Skeletal muscle tissue (tissue), 4 donors: ENCODE data around the gene C19orf33. TPM values are rescaled to one million over a fixed set of nuclear protein-coding genes. Genes with fewer than 3 reads are reported as not detected.
"Not testable (repeated sequence)": the region's sequence is repeated elsewhere in the genome, so short reads cannot be mapped to it uniquely, and the experiment has no call there.

ENCODE experiments used
- H3K27ac ChIP-seq: one replicate; pipeline ENCODE4 v1.7.0; 2013; ENCODE audit warnings: mild to moderate bottlenecking, low read depth, low read length, inconsistent platforms
- H3K27me3 ChIP-seq, 3 donors: one replicate each; pipeline ENCODE4 v1.7.0; 2013; ENCODE audit warnings: low read length in 3 of 3; ENCODE audit not compliant: control insufficient read depth in 3 of 3, insufficient read depth in 3 of 3
- H3K36me3 ChIP-seq, 3 donors: one replicate each; pipeline ENCODE4 v1.7.0; 2013; ENCODE audit warnings: low read length in 3 of 3; ENCODE audit not compliant: control insufficient read depth in 3 of 3, insufficient read depth in 3 of 3
- H3K4me1 ChIP-seq, 3 donors: one replicate each; pipeline ENCODE4 v1.7.0; 2013; ENCODE audit warnings: low read length in 3 of 3, mild to moderate bottlenecking in 3 of 3; ENCODE audit not compliant: control insufficient read depth in 3 of 3, insufficient read depth in 3 of 3
- H3K4me3 ChIP-seq, 3 donors: one replicate each; pipeline ENCODE4 v1.7.0; 2013; ENCODE audit warnings: low read length in 3 of 3
- H3K9ac ChIP-seq, 3 donors: one replicate each; pipeline ENCODE4 v1.7.0; 2013; ENCODE audit warnings: low read length in 3 of 3, mild to moderate bottlenecking in 3 of 3, moderate library complexity in 2 of 3, low read depth in 1 of 3
- H3K9me3 ChIP-seq, 3 donors: one replicate each; pipeline ENCODE4 v1.7.0; 2013; ENCODE audit warnings: low read length in 3 of 3; ENCODE audit not compliant: control insufficient read depth in 3 of 3
- total RNA-seq: library from RNA; depleted of rRNA; stranded (reverse); fragments of >200 nt; gene quantifications from one replicate; pipeline ENCODE4 v1.2.3, GENCODE V29; 2014
- donor health status: Osteomylitis.

Gene C19orf33
- total RNA-seq, 1 donor from 2014 or later, result not detected

DNA sequence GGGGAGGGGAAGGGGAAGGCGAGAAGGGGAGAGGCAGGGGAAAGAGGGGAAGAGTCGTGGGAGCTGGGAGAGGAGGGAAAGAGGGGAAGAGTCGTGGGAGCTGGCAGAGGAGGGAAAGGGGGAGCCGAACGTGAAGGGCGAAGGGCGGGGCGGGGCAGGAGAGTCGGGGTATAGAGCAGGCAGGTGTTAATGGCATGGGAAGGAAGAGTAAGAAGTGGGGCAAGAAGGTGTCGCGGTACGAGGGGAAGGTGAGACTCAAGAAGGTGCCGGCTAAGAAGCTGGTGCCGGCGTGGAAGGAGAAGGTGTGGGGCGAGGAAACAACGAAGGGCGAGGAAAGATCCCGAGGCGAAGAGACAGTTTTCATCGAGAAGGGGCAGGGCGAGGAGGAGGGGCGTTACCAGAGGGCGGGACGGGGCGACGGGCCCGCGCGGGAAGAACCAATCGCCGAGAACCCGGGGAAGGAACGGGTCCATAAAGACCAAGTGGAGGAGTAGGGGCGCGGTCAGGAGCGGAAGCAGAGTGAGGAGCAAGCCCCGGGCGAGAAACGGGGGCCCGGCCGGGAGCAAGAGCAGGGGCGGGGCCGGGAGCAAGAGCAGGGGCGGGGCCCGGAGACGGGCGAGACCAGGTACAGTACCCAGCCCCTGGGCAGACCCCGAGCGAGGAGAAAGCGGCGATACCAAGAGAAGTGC is 32.0 kb downstream of the C19orf33 start:
- Histone ChIP-seq H3K4me1 (peaks cover 9% of the 10 kb centered on the region in 3 donors), H3K36me3 (no peaks in the 10 kb centered on the region), H3K27me3 (no peaks in the 10 kb centered on the region), H3K9me3 (no peaks in the 10 kb centered on the region), H3K4me3 (peak overlapping the region; percentile 92 to 93 (median 93)), H3K9ac (peak overlapping the region; percentile 85 to 86 (median 85)), H3K27ac (peak overlapping the region; percentile 98)

DNA sequence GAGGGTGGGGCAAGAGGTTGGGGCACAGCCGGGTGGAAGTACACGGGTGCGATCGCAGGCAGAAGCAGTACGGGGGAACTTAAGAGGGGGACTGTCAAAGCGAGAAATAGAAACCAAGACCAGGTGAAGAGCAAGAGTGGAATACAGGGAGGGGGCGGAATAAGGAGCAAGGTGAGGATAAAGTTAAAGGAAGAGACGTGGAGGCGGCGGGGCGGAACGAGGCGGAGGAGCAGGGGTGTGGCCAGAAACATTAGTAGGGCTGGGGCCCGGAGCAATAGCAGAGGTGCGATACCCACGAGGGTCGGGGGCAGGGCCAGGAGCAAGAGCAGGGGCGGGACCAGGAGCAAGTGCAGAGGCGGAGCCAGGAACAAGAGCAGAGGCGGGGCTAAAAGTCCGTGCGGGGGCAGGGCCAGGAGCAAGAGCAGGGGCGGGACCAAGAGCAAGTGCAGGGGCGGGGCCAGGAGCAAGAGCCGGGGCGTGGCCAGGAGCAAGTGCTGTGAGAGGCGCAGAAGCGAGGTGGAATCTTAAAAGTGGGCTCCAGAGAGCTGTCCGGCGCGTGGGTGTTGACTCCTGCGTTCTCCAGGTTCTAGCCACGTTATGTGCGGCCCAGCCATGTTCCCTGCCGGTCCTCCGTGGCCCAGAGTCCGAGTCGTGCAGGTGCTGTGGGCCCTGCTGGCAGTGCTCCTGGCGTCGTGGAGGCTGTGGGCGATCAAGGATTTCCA is 32.7 kb downstream of the C19orf33 start:
- Histone ChIP-seq H3K27me3 (no peaks in the 10 kb centered on the region), H3K27ac (peak overlapping the region; percentile 98), H3K36me3 (no peaks in the 10 kb centered on the region), H3K9me3 (no peaks in the 10 kb centered on the region), H3K4me3 (peak overlapping the region; percentile 92 to 93 (median 93)), H3K9ac (peak overlapping the region; percentile 85), H3K4me1 (peaks cover 9% of the 10 kb centered on the region in 3 donors)

DNA sequence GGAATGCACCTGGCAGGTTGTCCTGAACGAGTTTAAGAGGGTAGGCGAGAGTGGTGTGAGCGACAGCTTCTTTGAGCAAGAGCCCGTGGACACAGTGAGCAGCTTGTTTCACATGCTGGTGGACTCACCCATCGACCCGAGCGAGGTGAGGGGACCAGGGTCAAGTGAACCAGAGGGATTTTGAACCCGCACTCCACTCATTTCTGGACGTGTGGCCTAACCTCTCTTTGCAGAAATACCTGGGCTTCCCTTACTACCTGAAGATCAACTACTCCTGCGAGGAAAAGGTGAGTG is 33.3 kb downstream of the C19orf33 start:
- peak overlapping the region; percentile 98 for H3K27ac ChIP-seq
- H3K9me3 ChIP-seq, result no peaks in the 10 kb centered on the region
- peak overlapping the region; percentile 72 to 85 (median 85) for H3K9ac ChIP-seq
- H3K4me3 ChIP-seq, result peak overlapping the region; percentile 92 to 93 (median 93)
- no peaks in the 10 kb centered on the region for H3K27me3 ChIP-seq
- H3K36me3 ChIP-seq, result no peaks in the 10 kb centered on the region
- peaks cover 9% of the 10 kb centered on the region in 3 donors for H3K4me1 ChIP-seq

DNA sequence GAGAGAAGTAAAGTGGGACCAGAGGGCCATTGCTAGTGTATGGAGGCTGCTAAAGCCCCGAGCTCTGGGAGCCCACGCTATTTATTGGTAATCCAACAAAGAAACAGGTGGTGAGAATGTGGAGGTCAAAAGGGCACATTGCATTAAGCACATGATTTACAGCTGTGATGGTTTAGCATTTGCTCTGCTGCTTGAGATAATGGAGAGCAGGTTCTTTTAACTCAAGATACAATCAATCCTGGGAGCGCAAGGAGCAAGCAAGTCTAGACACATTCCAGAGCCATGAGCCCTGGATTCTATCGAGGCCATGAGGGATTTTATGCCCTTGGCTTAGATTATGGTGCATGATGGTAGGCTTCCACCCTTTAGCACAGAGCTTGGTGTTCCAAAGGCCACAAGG is 35.0 kb downstream of the C19orf33 start:
- H3K4me3 ChIP-seq, H3K4me1 ChIP-seq, H3K9me3 ChIP-seq, H3K27me3 ChIP-seq, H3K27ac ChIP-seq, H3K9ac ChIP-seq, H3K36me3 ChIP-seq: not testable (repeated sequence)

DNA sequence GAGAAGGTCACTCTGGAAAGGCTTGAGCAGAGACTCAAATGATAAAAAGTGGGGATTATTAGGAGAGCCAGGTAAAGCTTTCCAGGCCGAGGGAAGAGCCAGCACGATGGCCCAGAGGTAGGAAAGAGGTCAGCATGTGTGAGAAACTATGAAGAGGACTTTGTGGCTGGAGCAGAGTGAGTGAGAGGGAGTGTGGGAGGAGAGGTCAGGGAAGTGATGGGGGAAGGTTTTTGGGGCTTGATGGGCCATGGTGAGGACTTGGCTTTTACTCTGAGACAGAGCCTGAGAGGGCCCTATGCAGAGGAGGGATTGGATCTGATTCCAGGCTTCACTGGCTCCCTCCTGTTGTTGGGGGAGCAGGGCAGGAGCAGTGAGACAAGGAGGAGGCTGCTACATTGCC is 36.9 kb downstream of the C19orf33 start:
- no peak overlapping the region for H3K27ac ChIP-seq
- H3K4me1 ChIP-seq, result peaks cover 9% of the 10 kb centered on the region in 3 donors
- no peaks in the 10 kb centered on the region for H3K9me3 ChIP-seq
- no peak overlapping the region for H3K9ac ChIP-seq
- H3K4me3 ChIP-seq, result no peak overlapping the region
- peaks cover 0 to 4% (median 4%) of the 10 kb centered on the region in 3 donors for H3K36me3 ChIP-seq
- no peaks in the 10 kb centered on the region for H3K27me3 ChIP-seq

DNA sequence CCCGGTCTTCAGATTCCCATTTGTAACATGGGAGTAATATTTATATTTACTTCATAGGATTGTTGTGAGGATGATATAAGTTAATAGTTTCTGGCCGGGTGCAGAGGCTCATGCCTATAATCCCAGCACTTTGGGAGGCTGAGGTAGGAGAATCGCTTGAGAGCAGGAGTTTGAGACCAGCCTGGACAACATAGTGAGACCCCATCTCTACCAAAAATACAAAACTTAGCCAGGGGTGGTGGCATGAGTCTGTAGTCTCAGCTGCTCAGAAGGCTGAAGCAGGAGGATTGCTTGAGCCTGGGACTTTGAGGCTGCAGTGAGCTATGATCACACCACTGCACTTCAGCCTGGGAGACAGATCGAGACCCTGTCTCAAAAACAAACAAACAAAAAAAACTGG is 42.8 kb downstream of the C19orf33 start:
- H3K9me3 ChIP-seq, result no peaks in the 10 kb centered on the region
- H3K4me3 ChIP-seq, result no peak overlapping the region
- no peak overlapping the region for H3K9ac ChIP-seq
- H3K27me3 ChIP-seq, result peaks cover 4 to 8% (median 6%) of the 10 kb centered on the region in 3 donors
- peaks cover 0 to 4% (median 4%) of the 10 kb centered on the region in 3 donors for H3K36me3 ChIP-seq
- no peak overlapping the region for H3K27ac ChIP-seq
- no peaks in the 10 kb centered on the region for H3K4me1 ChIP-seq

DNA sequence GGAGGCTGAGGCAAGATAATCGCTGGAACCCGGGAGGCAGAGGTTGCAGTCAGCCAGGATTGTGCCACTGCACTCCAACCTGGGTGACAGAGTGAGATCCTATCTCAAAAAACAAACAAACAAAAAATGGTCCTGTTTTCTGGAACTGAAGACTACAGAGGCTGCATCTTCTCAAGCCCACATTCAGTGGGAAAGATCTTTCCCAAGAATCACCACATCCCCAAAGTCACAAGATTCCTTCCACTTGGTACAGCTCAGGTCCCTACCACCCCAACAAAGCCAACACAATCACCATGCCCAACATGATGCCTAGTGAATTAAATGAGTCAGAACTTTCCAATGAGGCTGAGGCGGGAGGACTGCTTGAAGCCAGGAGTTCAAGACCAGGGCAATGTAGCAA is 46.8 kb downstream of the C19orf33 start:
- Histone ChIP-seq H3K4me3 (no peak overlapping the region), H3K27me3 (peaks cover 22 to 28% (median 22%) of the 10 kb centered on the region in 3 donors), H3K9me3 (no peaks in the 10 kb centered on the region), H3K36me3 (no peaks in the 10 kb centered on the region), H3K27ac (no peak overlapping the region), H3K4me1 (no peaks in the 10 kb centered on the region), H3K9ac (no peak overlapping the region)

DNA sequence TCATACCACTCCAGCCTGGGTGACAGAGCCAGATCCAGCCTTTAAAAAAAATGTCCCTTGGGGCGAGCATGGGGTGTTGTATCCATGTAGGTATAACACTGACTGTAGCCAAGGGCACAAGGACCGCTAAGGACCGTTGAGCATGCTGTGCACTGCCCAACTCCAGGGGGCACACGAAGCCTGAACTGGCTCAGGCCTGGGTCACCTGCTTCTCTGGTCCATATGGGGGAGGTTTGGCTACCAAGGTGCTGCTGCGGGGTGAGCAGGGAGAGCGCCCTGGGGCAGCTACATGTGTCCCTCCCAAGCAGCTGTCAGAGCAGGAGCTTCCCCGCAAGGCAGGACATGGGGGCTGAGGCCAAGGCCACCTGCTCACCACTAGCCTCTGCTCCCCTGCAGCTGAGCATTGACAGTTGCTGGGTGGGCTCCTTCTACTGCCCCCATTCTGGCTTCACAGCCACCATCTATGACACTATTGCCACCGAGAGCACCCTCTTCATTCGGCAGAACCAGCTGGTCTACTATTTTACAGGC is 47.9 kb downstream of the C19orf33 start:
- Histone ChIP-seq H3K4me1 (no peaks in the 10 kb centered on the region), H3K36me3 (no peaks in the 10 kb centered on the region), H3K9me3 (no peaks in the 10 kb centered on the region), H3K4me3 (no peak overlapping the region), H3K27me3 (peaks cover 26 to 37% (median 28%) of the 10 kb centered on the region in 3 donors), H3K9ac (no peak overlapping the region), H3K27ac (no peak overlapping the region)

DNA sequence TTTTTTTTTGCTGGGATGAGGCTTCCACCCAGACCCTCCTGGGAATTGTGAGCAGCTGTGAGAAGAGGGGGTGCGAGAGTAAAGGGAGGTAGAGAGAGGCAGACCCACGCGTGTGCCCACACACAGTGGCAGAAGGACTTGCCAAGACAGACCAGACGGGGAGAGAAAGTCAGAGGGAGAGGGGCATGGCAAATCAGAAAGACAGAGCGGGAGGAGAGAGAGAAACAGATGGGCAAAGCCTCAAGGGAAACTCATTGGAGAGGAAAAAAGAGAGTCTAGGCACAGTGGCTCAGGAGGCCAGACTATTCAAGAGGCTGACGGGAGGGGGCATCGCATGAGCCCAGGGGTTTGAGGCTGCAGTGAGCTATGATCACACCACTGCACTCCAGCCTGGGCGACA is 48.6 kb downstream of the C19orf33 start:
- Histone ChIP-seq H3K9me3 (no peaks in the 10 kb centered on the region), H3K27ac (no peak overlapping the region), H3K9ac (no peak overlapping the region), H3K27me3 (peaks cover 26 to 41% (median 28%) of the 10 kb centered on the region in 3 donors), H3K4me1 (no peaks in the 10 kb centered on the region), H3K4me3 (no peak overlapping the region), H3K36me3 (no peaks in the 10 kb centered on the region)
